K562 (cell line): ENCODE measurements around the gene ZC3H13. TPM values are rescaled to one million over a fixed set of nuclear protein-coding genes. Genes with fewer than 3 reads are reported as not detected.

Experiments used
- BRD9 ChIP-seq: fragments of 450-650 bp; IDR thresholded peaks from 2 replicates; pipeline ENCODE4 v1.6.1; 2018; ENCODE audit warnings: low read depth; ENCODE audit not compliant: partially characterized antibody
- GATAD2B ChIP-seq: fragments of 450-650 bp; IDR thresholded peaks from 2 replicates; pipeline ENCODE4 v1.6.1; 2017; ENCODE audit warnings: mild to moderate bottlenecking, borderline replicate concordance
- GTF2B ChIP-seq: IDR thresholded peaks from 2 replicates; pipeline ENCODE4 v1.6.1; 2011; ENCODE audit not compliant: insufficient read length; ENCODE audit errors: extremely low read depth
- HDAC3 ChIP-seq: fragments of 450-650 bp; IDR thresholded peaks from 2 replicates; pipeline ENCODE4 v1.6.1; 2018; ENCODE audit warnings: borderline replicate concordance, mild to moderate bottlenecking, moderate library complexity; ENCODE audit not compliant: partially characterized antibody
- PHF8 ChIP-seq: fragments of 200-600 bp; sonication (generic); IDR thresholded peaks from 2 replicates; pipeline ENCODE4 v1.6.1; 2012; ENCODE audit warnings: mixed run types, mild to moderate bottlenecking, inconsistent platforms, low read length, moderate library complexity, borderline replicate concordance
- SMAD4 ChIP-seq: fragments of 250-450 bp; sonication (Bioruptor Pico); conservative IDR thresholded peaks from 2 replicates; pipeline ENCODE4 v1.8.0; 2021; ENCODE audit warnings: inconsistent platforms, mild to moderate bottlenecking, moderate library complexity
- U2AF1 ChIP-seq: fragments of 200-400 bp; formaldehyde crosslinking; optimal IDR thresholded peaks from 2 replicates; pipeline ENCODE3; 2017; ENCODE audit warnings: mild to moderate bottlenecking, low read depth, low read length, moderate library complexity
- ZBED1 ChIP-seq: IDR thresholded peaks from 2 replicates; pipeline ENCODE4 v1.6.1; 2014
- polyA plus RNA-seq, 8 experiments: library from polyadenylated mRNA; depleted of rRNA in 4 of 8; stranded (reverse) in 5 of 8; unstranded in 3 of 8; fragments of >200 nt; fragmentation: Nextera tagmentation in 2 of 8; fragmentation: Illumina TruSeq in 1 of 8; extraction: Ambion mirVana in 2 of 8; extraction: Trizol in 1 of 8; gene quantifications; 2 replicates each; pipeline versions ENCODE4 v1.2.1 to v1.2.3, GENCODE V29; 2011 to 2014; ENCODE audit warnings: inconsistent platforms in 1 of 8, missing spikeins in 1 of 8
- total RNA-seq, 7 experiments: library from RNA; depleted of rRNA in 6 of 7; stranded (reverse); fragments of >200 nt in 6 of 7; fragmentation: Illumina TruSeq in 2 of 7; extraction: Trizol in 2 of 7; gene quantifications; 2 replicates each; pipeline versions ENCODE4 v1.2.1 to v1.2.3, GENCODE V29; 2011 to 2021; ENCODE audit warnings: low replicate concordance in 1 of 7
- TF ChIP-seq, protein P1 (sequence below), 3 experiments: IDR thresholded peaks in 2 of 3; conservative IDR thresholded peaks in 1 of 3; 2 replicates each; pipeline ENCODE4 v1.5.1; 2011 to 2012; ENCODE audit warnings: low read length in 3 of 3, mild to moderate bottlenecking in 3 of 3, control low read depth in 2 of 3, improper control_type of control experiment in 1 of 3, inconsistent platforms in 1 of 3, low read depth in 1 of 3, mixed read lengths in 1 of 3, moderate library complexity in 1 of 3; ENCODE audit not compliant: insufficient read depth in 2 of 3
- TF ChIP-seq, protein P2 (sequence below): fragments of 450-650 bp; IDR thresholded peaks from 2 replicates; pipeline ENCODE4 v1.6.1; 2016; ENCODE audit warnings: borderline replicate concordance
- TF ChIP-seq, protein P3 (sequence below), 2 experiments: fragments of 450-650 bp in 1 of 2; sonication (generic) in 1 of 2; formaldehyde crosslinking in 1 of 2; IDR thresholded peaks; 2 replicates each; pipeline versions ENCODE4 v1.7.1 to v1.9.0; 2016 to 2022; ENCODE audit warnings: inconsistent platforms in 1 of 2, mild to moderate bottlenecking in 1 of 2, missing genetic modification reagents in 1 of 2

ZC3H13 gene
- total and polyA plus RNA-seq, 9 of the 15 experiments (the other 6 are each of a cell fraction or from before 2014, with no cell fraction given) = 4.9 to 27.6 (median 12.1) TPM

GRCh38 chr13:46052319-46053161 is at the start of gene ZC3H13 (continued):
- TF ChIP-seq SMAD4 (CRISPR knock-in tag) = no peak; the same call in 1 of the 2 replicates
- TF ChIP-seq, protein P1, sequence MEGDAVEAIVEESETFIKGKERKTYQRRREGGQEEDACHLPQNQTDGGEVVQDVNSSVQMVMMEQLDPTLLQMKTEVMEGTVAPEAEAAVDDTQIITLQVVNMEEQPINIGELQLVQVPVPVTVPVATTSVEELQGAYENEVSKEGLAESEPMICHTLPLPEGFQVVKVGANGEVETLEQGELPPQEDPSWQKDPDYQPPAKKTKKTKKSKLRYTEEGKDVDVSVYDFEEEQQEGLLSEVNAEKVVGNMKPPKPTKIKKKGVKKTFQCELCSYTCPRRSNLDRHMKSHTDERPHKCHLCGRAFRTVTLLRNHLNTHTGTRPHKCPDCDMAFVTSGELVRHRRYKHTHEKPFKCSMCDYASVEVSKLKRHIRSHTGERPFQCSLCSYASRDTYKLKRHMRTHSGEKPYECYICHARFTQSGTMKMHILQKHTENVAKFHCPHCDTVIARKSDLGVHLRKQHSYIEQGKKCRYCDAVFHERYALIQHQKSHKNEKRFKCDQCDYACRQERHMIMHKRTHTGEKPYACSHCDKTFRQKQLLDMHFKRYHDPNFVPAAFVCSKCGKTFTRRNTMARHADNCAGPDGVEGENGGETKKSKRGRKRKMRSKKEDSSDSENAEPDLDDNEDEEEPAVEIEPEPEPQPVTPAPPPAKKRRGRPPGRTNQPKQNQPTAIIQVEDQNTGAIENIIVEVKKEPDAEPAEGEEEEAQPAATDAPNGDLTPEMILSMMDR (IDR thresholded peaks at IDR 0.05 in 2 of 3, conservative IDR thresholded peaks at IDR 0.05 in 1 of 3; ENCODE audit: insufficient read depth in 2 of 3, low read depth in 1 of 3, low read length in 3 of 3) = peak; percentile 21 to 48 (median 31); a peak in 4 of 6 replicates
- no peak for TF ChIP-seq BRD9
- no peak for TF ChIP-seq U2AF1
- no peak; the same call in 1 of the 2 replicates for TF ChIP-seq GATAD2B
- TF ChIP-seq PHF8 = peak; percentile 79; the same call in 1 of the 2 replicates
- TF ChIP-seq, protein P2, sequence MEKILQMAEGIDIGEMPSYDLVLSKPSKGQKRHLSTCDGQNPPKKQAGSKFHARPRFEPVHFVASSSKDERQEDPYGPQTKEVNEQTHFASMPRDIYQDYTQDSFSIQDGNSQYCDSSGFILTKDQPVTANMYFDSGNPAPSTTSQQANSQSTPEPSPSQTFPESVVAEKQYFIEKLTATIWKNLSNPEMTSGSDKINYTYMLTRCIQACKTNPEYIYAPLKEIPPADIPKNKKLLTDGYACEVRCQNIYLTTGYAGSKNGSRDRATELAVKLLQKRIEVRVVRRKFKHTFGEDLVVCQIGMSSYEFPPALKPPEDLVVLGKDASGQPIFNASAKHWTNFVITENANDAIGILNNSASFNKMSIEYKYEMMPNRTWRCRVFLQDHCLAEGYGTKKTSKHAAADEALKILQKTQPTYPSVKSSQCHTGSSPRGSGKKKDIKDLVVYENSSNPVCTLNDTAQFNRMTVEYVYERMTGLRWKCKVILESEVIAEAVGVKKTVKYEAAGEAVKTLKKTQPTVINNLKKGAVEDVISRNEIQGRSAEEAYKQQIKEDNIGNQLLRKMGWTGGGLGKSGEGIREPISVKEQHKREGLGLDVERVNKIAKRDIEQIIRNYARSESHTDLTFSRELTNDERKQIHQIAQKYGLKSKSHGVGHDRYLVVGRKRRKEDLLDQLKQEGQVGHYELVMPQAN = peak; percentile 61; the same call in 1 of the 2 replicates
- TF ChIP-seq ZBED1 = no peak
- TF ChIP-seq, protein P3, sequence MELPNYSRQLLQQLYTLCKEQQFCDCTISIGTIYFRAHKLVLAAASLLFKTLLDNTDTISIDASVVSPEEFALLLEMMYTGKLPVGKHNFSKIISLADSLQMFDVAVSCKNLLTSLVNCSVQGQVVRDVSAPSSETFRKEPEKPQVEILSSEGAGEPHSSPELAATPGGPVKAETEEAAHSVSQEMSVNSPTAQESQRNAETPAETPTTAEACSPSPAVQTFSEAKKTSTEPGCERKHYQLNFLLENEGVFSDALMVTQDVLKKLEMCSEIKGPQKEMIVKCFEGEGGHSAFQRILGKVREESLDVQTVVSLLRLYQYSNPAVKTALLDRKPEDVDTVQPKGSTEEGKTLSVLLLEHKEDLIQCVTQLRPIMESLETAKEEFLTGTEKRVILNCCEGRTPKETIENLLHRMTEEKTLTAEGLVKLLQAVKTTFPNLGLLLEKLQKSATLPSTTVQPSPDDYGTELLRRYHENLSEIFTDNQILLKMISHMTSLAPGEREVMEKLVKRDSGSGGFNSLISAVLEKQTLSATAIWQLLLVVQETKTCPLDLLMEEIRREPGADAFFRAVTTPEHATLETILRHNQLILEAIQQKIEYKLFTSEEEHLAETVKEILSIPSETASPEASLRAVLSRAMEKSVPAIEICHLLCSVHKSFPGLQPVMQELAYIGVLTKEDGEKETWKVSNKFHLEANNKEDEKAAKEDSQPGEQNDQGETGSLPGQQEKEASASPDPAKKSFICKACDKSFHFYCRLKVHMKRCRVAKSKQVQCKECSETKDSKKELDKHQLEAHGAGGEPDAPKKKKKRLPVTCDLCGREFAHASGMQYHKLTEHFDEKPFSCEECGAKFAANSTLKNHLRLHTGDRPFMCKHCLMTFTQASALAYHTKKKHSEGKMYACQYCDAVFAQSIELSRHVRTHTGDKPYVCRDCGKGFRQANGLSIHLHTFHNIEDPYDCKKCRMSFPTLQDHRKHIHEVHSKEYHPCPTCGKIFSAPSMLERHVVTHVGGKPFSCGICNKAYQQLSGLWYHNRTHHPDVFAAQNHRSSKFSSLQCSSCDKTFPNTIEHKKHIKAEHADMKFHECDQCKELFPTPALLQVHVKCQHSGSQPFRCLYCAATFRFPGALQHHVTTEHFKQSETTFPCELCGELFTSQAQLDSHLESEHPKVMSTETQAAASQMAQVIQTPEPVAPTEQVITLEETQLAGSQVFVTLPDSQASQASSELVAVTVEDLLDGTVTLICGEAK (IDR thresholded peaks at IDR 0.05) = peak; percentile 96
- TF ChIP-seq, protein P3 (CRISPR knock-in tag; IDR thresholded peaks at IDR 0.05) = no peak
- no peak for TF ChIP-seq HDAC3
- no peak for TF ChIP-seq GTF2B
